Fibroblast of skin of scalp (primary cell): ENCODE results near the gene TRPV3. TPM values are rescaled to one million over a fixed set of nuclear protein-coding genes. Genes with fewer than 3 reads are reported as not detected.
"Not testable (repeated sequence)": the region's sequence is repeated elsewhere in the genome, so short reads cannot be mapped to it uniquely, and the experiment has no call there.

ENCODE experiments used
- DNase-seq: peaks from one replicate; pipeline ENCODE4 v3.0.0-alpha.2; 2013
- polyA plus RNA-seq, 2 experiments: library from polyadenylated mRNA; unstranded; fragments of 120-200 nt; gene quantifications; one replicate each; pipeline ENCODE4 v1.2.1, GENCODE V29; 2013; ENCODE audit not compliant: insufficient read length in 2 of 2

The TRPV3 gene
- 0.23 TPM for polyA plus RNA-seq (2013, experiment 1 of 2; ENCODE audit: insufficient read length)
- 0.25 TPM for polyA plus RNA-seq (2013, experiment 2 of 2; ENCODE audit: insufficient read length)

DNA sequence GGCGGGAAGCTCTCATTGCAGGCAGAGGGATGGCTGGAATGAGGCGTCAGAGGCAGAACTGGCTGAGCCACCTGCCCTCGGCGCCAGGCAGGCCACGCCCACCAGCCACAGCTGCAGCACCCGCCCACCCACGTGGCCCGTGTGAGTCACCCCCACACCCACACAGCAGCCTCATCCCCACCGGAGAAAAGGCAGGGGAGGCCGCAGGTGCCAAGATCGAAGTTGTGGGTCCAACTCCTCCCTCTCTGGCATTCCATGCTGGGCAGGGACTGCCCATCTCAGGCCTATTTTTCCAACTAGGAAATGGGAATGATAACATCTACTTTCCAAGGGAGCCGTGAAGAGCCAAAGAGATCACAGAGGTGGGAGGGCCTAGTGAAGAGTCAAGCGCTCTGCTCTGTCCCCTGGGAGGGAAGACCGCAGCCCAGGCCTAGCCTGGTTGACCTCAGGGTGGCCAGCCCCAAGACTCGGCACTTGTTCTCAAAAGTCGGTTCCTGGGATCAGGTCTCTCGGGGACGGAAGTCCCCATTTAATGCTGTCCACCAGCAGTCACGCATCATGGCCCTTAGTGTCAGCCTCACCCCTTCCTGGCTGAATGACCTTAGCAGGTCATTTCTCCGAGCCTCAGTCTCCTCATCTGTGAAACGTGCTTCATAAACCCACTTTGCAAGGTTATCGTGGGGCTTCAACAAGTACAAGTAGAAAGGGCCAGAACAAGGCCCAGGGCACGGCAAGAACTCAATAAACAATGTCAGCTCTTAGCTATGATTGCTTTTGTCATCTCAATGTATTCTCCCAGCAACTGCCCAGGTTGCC lies at the start of gene TRPV3:
TRPV3 (minus strand) TSS at position 45 of the 816 bp plus-strand sequence. CDS start 2,962 bp downstream, outside the sequence.
- no peak for DNase-seq

DNA sequence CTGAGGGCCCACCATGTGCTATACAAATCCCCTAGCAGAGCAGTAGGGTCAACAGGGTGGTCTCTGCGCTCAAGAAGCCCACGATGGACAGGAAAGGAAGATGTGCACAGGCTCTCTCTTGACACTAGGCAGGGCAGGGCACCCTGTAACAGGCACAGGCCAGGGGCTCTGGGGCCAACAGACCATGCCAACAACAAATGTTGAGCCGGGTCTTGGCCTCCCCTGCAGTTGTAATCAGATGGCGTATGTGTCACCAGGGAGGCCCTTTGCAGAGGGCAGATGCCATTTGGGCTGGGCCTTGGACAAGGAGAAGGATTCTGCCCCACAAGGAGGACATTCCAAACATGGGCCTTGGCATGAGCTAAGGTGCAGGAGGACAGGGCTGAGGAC lies 46.3 kb upstream of the TRPV3 start:
- DNase-seq: no peak

DNA sequence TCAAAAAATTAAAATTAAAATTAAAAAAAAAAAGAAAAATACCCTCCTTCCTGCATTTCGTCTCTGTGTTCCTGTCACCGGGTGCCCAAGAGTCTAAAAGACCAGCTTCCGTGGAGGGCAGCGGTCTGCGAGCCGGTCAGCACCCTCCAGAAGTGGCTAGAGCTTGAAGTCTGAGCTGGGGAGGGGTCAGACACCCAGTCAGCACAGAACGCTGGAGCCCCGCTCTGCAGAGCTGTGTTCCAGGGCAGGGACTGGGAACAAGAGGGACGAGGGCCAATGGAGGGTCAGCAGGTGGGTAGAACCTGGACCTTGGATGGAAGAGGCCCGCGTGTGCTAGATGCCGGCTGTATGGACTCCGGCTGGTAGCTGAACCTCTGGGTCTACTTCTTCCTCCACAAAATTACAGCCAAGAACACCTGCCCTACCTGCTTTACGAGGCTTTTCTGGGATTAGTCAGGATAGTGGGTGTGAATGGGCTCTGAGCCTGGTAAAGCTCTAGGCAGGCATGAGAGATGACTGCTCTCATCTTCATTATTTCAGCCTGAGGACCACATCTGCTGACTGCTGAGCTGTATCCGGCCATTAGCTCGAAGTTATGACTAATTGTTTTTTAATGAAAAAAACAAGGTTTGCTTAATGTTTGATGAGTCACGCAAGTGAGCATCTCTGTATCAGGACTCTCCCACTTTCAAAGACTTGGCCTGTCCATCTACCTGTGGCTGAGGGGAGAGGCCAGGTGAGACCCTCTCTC lies 45.7 kb upstream of the TRPV3 start:
- peak; percentile 29 for DNase-seq

GRCh38 chr17:3602499-3602898 lies 44.9 kb upstream of the TRPV3 start:
- peak; percentile 10 for DNase-seq

DNA sequence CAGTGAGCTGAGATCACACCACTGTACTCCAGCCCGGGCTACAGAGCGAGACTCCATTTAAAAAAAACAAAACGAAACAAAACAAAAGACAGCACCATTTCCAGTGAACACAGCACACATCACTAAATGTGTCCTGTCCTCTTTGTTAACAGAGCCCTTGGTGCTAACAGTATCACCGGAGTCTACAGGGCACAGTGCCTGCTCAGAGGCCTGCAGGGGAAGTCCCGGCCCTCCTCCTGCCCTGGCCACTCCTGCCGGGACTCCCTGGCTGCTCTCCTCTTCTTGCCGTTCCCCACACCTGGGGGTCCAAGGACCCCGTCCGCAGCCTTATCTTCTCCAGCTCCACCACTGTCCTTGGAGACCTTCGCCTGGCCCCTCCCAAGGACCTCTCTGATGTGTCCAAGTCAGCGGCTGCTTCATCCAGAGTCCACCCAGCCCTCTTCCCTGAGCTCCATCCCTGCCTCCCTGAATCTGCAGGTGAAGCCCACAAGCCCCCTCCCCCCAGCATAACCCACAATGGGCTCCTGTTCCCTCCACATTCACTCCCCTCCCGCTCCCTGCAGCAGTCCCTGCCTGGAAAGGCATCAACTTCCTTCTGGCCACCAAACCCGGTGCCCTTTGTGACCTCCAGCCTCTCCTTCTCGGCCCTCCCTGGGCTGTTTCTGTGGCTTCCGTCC lies 43.1 kb upstream of the TRPV3 start:
- no peak for DNase-seq

- no peak for DNase-seq
These were observed 40.5 kb upstream of the TRPV3 start for GRCh38 chr17:3598078-3598477.

GRCh38 chr17:3596804-3597464 lies 39.3 kb upstream of the TRPV3 start:
- no peak for DNase-seq

DNA sequence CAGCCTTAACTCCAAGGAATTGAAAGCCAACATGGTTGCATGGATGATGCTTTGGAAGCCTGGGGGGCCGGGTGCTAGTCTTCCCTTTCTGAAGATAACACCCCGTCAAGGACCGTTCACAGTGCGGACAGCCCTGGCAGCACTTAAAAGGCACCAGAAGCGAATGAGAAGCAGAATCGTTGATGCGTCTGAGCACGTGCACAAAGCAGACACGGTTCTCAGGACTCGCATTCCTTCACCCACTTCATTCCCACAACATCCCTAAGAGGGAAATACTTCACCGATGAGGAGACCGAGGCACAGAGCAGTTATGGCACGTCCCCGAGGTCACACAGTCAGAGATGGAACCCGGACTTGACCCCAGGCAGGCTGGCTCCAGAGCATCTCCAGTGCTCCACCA lies 37.4 kb upstream of the TRPV3 start:
- peak; percentile 23 for DNase-seq

- DNase-seq: peak; percentile 71
These were observed 36.6 kb upstream of the TRPV3 start for GRCh38 chr17:3594051-3594800.

DNA sequence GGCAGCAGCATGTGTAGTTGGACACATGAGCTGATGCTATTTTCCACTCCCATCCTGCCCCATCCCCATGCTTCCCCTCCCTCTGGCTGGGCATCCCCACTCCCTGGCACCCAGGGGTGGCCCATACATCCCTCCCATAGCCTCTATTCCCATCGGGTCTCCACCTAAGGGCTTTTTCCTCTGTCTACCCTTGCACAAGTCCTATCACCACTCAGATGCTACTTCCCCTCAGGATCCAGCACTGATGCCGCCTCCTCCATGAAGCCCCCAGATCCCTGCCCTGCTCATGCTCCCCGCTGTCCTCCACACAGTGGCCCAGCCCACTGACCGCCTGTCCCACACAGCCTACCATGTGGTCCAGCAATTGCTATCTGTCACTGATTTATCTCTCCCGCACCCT lies 35.8 kb upstream of the TRPV3 start:
- DNase-seq: no peak

- DNase-seq: no peak
These were observed 34.7 kb upstream of the TRPV3 start for GRCh38 chr17:3592216-3592860.

DNA sequence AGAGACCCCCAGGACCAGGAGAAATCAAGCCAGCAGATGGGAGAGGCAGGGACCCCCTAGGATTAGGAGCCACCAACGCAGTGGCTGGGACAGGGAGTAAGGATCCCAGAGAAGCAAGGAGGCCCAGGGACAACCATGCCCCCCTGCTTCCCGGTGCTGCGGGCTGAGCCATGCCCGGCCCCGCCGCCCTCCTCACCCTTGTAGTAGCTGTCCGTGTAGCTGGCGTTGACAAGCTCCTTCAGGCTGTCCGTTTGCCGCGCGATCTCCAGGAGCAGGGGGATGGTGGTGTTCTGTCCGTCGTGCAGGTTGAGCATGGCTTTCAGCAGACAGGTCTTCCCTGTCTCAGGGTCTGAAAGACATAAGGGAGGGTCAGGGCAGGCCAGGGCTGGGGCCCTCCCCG lies 33.2 kb upstream of the TRPV3 start:
- DNase-seq: no peak

GRCh38 chr17:3590231-3590630 lies 32.6 kb upstream of the TRPV3 start:
- no peak for DNase-seq

- DNase-seq: no peak
These were observed 32.2 kb upstream of the TRPV3 start for GRCh38 chr17:3589784-3590183.

DNA sequence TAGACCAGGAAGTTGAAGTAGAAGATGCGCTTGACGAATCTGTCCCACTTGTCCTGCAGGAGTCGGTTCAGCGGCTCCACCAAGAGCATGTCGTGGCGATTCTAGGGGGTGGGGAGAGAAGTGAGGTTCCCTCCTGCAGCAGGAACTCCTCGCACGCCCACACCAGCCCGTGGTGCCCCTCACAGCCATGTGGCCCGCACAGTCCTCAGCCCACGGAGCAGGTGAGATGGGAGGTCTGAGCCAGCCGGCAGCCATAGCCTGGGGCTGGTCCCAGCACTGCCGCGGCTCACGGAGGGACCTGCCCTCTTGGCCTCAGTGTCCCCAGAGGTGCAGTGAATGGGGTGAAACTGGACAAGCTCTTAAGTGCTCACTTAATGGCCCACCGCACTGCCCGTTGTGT lies 28.2 kb upstream of the TRPV3 start:
- DNase-seq: no peak

- DNase-seq: no peak
These were observed 25.8 kb upstream of the TRPV3 start for GRCh38 chr17:3583456-3583855.

DNA sequence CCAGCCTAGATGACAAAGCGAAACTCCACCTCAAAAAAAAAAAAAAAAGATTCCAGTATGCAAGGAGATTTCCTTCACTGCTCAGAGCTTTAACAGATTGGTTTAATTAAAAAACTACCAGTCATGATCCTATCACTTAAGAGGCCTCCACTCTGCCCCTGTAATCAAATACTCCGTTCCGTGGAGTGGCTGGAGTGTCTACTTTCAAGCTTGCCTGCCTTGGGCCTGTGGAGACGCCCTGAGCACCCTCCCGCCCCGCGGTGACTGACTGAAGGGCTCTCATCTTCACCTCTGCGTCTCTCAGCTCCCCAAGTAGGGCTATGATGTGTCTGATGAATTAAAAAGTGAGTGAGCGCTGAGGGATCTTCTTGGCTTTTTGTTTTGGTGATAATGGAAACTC lies 25.3 kb upstream of the TRPV3 start:
- no peak for DNase-seq

DNA sequence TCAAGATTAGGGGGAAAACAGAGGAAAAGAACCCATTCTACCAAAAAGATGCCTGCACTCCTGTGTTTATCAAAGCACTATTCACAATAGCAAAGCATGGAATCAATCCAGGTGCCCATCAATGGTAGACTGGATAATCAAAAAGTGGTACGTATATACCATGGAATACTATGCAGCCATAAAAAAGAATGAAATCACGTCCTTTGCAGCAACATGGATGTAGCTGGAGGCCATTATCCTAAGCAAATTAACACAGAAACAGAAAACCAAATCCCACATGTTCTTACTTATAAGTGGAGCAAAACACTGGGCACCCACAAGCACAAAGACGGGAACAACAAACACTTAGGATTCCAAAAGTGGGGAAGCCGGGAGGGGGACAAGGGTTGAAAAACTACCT lies 21.1 kb upstream of the TRPV3 start:
- not testable (repeated sequence) for DNase-seq

DNA sequence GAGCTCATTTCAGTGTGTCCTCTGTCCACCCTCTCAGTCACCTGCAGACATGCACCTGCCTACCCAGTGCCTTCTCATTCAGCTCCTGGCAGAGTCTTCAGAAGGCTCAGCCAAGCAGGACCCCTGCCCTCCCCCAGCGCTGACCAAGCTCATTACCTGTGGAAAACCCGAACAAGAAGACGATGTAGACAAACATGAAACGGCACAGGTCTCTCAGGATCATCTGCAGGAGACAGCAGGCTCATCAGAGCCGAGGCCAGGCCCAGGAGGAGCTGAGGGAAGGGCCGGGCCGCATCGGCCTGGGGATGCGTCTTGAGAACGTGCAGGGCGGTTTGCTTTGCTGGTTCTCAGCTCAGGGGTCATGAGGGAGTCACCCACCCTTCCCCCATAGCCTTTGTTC lies 19.4 kb upstream of the TRPV3 start:
- no peak for DNase-seq

DNA sequence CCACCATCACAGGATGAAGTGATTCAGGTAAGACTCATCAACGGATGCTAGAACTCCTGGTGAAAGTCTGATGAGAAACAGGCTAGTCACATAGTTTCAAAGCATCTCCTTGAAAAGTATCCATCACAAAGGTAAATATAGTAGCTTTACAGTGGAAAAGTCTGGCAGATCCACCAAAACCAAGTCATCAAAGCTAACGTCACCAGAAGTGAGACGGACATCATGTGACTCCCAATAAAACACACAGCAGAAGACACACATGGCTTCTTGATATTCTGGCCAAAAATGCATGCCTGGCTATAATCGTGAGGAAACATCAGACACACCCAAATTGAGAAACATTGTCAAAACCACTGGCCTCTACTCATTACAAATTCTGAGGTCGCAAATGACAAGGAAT lies 17.9 kb upstream of the TRPV3 start:
- DNase-seq: no peak

DNA sequence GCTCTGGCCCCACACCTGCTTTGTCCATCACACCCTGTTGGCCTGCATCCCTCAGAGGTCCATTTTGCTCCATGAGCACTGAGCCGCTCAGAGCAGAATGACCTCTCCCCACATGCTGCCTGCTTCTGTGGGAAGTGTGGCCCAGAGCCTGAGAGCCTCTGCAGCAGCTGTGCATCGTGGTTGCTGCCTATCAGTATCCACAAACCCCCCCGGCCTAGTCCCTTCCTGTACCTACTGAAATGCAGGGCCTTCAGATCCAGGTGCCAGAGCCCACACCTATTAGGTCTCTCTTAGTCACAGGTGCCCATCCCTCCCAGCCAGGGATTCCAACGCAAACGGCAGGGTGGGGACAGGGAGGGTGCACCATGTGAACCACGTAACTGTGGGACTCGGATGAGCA lies 16.6 kb upstream of the TRPV3 start:
- no peak for DNase-seq
